HG03439 (cell line): ENCODE measurements around the gene OAT.
"Not testable (repeated sequence)": the region's sequence is repeated elsewhere in the genome, so short reads cannot be mapped to it uniquely, and the experiment has no call there.

ENCODE experiments used
- ATAC-seq: cut with Tn5 transposase; IDR thresholded peaks from one replicate; pipeline ENCODE4 v1.9.1; 2021; ENCODE audit warnings: mild to moderate bottlenecking, moderate library complexity; ENCODE audit not compliant: unreplicated experiment

OAT gene

GRCh38 chr10:124379609-124380193, 39.0 kb downstream of the OAT start:
- ATAC-seq = no peak

DNA sequence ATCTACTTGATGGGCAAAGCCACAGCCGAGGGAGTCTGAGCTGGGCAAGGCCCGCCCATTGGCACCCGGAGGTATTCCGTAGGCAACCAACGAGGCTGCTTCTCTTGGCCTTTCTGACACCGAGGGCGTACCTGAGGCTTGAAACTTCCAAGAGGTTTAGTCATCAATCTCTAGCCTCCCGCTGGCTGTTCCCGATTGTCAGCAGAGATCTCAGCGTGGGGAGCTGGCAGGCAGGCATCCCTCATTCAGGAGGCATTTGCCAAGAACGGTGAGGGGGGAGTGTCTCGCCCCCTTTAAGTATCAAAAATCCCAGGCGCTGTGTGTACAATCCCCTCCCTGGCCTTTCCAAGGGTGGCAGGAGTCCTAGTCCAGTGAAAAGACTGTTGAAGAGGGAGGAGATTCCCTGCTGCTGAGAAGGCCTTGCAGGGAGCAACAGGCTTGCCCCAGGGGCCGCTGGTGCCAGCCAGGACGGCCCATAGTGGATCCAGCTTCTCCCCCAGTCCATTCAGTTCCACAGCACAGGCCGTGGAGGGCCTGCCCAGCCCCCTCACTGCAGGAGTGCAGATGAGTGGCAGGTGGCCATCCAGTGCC, 39.7 kb downstream of the OAT start:
- no peak for ATAC-seq

GRCh38 chr10:124378271-124378670, 40.5 kb downstream of the OAT start:
- no peak for ATAC-seq

- ATAC-seq = no peak
These were observed 41.6 kb downstream of the OAT start for GRCh38 chr10:124377101-124377500.

GRCh38 chr10:124376411-124376810, 42.3 kb downstream of the OAT start:
- no peak for ATAC-seq

GRCh38 chr10:124375691-124376090, 43.0 kb downstream of the OAT start:
- ATAC-seq = no peak

GRCh38 chr10:124375353-124375614, 43.4 kb downstream of the OAT start:
- no peak for ATAC-seq

GRCh38 chr10:124374535-124375352, 44.0 kb downstream of the OAT start:
- ATAC-seq = no peak

DNA sequence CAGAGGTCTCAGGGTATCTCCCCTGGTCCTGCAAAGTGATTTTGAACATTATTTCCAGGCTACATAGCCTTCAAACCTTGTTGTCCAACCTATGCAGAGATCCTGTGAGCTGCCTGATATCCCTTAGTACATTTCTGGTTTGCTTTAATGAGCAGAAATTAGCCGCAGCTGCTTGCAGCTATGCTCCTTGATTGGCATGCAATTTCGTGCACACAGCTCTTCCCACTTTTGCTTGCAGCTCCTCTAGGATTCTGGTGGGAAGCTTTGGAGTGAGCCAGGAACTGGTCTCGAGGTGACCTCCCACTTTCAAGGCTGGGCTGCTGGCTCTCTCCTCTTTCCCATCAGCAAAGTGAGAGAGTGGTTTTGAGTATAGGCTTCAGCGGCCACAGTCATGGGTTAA, 45.8 kb downstream of the OAT start:
- ATAC-seq = no peak

- no peak for ATAC-seq
These were observed 48.3 kb downstream of the OAT start for GRCh38 chr10:124370426-124370825.

DNA sequence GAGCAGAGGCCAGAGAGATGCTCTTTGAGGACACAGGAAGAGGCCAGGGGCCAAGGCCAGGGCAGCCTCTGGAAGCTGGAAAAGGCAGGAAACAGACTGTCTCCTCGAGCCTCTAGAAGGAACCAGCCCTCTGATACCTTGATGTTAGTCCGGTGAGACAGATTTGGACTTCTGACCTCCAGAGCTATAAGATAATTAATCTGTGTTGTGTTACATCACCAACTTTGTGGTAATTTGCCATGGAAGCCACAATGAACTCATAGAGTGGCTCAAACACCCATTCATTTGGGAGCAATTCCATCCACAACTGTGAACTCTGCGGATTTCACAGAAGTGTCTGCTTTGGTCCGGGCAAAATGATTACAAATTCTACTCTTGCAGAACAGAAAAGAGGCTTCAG, 48.7 kb downstream of the OAT start:
- ATAC-seq = no peak

GRCh38 chr10:124369533-124369932, 49.2 kb downstream of the OAT start:
- ATAC-seq = not testable (repeated sequence)

- no peak for ATAC-seq
These were observed 49.7 kb downstream of the OAT start for GRCh38 chr10:124369066-124369465.

DNA sequence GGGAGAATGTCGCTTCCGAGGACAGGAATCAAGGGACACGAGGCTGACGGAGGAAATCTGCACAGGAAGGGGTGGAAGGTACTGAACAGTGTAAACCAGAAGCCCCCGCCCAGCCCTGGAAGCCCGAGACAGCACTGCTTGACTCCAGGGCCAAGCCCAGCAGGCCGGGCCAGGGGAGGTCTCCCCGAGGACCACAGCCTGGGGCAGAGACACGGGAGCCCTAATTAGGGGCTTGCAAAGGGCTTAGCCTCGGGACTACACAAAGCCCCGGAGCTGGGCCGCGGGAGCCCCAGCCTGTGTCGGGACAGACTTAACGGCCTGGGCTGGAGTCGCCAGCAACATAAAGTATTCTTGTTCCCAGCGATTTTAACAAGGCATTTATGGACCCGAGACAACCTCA, 50.8 kb downstream of the OAT start:
- ATAC-seq = no peak

- ATAC-seq = no peak
These were observed 51.3 kb downstream of the OAT start for GRCh38 chr10:124367414-124367813.

- ATAC-seq = no peak
These were observed 51.9 kb downstream of the OAT start for GRCh38 chr10:124366825-124367224.

GRCh38 chr10:124366343-124366742, 52.4 kb downstream of the OAT start:
- no peak for ATAC-seq

DNA sequence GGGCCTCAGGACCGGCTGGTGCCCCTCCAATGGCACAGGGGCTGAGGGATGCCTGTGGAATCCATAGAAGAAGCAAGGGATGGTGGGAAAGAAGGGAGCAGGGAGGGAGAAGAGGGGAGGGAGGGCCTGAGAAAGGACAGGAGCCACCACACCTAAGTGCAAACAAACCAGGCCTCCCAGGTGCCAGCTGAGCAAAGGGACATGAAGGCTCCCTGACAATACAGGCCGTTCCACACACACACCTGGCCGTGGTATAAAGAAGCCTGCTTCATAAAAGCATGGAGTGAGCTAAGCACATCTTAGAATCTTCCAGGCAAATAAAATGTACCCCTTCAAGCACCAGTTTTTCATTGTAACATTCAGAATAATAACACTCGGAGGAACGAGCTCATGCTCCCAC, 54.0 kb downstream of the OAT start:
- ATAC-seq = no peak

DNA sequence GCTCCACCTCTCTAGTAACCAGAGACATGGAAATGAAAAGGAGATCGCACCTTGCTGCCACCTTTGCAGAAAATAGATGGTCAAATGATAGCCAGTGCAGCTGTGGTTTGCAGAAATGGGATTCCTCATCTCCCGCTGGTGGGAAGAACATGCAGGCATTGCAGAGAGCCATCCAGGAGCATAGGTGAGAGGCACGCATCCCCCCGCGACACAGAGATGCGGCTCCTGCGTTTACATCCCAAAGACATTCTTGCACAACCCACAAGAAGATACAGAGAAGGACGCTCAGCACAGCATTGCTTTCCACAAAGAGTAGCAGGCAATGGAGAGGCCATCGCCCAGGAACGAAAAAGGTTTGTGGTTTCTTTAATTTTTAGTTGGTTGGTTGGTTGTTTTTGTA, 56.2 kb downstream of the OAT start:
- no peak for ATAC-seq

DNA sequence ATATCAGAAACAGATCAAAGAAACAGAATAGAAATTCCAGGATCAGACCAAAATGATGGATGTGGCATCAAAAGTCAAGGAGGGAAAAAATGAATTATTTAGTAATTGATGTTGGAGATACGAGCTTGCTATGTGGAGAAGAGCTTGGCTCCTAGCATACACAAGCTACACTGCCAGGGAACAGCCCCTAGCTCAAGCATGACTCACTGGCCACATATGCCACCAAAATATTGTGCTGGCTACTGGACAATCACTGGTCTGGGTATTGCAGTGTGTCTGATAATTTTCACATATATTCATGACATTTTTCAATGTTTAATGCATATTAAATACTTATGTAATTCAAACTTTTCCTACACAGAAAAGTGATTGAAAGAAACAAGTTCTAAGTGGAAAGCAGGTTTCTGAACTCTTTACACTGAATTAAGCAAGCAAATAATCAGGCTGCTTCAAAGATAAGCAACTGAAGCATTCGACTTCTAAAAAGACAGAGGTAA, 59.3 kb downstream of the OAT start:
- no peak for ATAC-seq

DNA sequence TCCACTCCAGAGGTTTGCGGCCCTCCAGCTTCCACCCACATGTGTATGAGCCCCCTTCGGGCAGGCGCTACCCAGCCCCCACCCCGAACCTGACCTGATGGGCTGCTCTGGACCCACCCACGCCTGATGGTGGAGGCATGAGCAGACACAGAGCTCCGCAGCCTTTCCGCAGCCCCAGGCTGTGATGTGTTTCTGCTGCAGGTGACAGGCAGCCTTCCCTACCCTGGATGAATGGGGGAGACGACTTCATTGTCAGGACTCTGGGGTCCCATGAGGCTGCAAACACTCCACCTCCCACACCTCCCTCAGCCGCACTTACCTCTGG, 61.2 kb downstream of the OAT start:
- no peak for ATAC-seq

GRCh38 chr10:124356701-124357560, 61.8 kb downstream of the OAT start:
- no peak for ATAC-seq
